ENCODE measurements around the gene BCDIN3D.

DNA sequence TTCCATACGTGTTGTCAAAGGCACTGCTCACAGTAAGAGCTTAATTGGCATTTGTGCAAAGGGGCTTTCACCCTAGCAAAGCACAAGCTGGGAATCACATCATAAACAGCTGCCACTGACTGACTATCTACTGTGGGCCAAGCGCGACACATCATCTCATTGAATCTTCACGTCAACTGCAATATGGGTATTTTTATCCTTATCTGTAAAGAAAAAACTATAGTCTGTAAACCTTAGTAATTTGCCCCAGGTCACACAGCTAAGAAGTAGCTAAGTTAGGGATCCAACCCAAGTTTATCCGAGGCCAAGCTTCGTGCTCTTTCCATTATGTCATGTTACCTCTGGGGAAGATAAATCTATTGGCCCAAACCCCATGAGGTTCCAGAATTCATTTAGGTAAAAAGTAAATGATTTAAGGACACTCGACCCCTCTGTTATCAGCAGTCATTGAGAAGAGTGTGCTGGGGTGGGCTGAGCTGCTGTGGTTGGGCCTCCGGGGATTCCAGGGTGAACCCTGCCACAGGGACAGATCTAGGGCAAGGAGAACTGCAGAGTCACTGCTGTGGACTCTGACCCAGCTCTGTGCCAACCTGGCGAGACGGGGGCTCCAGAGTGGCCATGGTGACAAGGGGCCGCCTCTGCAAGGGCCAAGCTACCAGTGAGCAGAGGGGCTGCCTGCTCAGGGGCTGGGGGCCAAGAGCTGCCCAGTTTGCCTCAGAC is 42.3 kb downstream of the BCDIN3D start:
- no peak for TF ChIP-seq EZH2phosphoT487 (IDR thresholded peaks at IDR 0.05; ENCODE audit: insufficient read depth, low read depth)
- no peak for TF ChIP-seq EZH2 (IDR thresholded peaks at IDR 0.05; ENCODE audit: insufficient read depth, poor library complexity, severe bottlenecking)

All from GM23248 (cell line).